ENCODE measurements around the gene TRAIP.
"Not testable (repeated sequence)": the region's sequence is repeated elsewhere in the genome, so short reads cannot be mapped to it uniquely, and the experiment has no call there.

The TRAIP gene

GRCh38 chr3:49856181-49857005, at the start of gene TRAIP:
Gene TRAIP (minus strand): TSS chr3:49856564. CDS start chr3:49856453, 111 bp downstream.
- Mint-ChIP-seq H3K4me1 (ENCODE audit: low read depth) (peaks cover 6% of the 10 kb centered on the region), H3K27me3 (no peaks in the 10 kb centered on the region), H3K27ac (peak within 1 kb of the TSS; percentile 86), H3K9me3 (no peaks in the 10 kb centered on the region), H3K36me3 (ENCODE audit: low read depth) (no peaks in the 10 kb centered on the region), H3K4me3 (peak within 1 kb of the TSS; percentile 95)

- Mint-ChIP-seq H3K4me1 (ENCODE audit: low read depth) (peaks cover 25% of the 10 kb centered on the region), H3K4me3 (peak overlapping the region; percentile 84)
- H3K36me3 Mint-ChIP-seq (ENCODE audit: low read depth); H3K9me3 Mint-ChIP-seq; H3K27me3 Mint-ChIP-seq; H3K27ac Mint-ChIP-seq: not testable (repeated sequence)
Observed at GRCh38 chr3:49904448-49904847, 48.1 kb upstream of the TRAIP start.

GRCh38 chr3:49903451-49904424, 47.4 kb upstream of the TRAIP start, which contains the start of gene MST1R:
Gene MST1R (minus strand): TSS chr3:49903873. CDS start chr3:49903609, 264 bp downstream.
- Mint-ChIP-seq H3K27me3 (no peaks in the 10 kb centered on the region), H3K27ac (peak within 1 kb of the TSS; percentile 65), H3K4me1 (ENCODE audit: low read depth) (peaks cover 25% of the 10 kb centered on the region), H3K4me3 (peak within 1 kb of the TSS; percentile 84), H3K36me3 (ENCODE audit: low read depth) (no peaks in the 10 kb centered on the region), H3K9me3 (no peaks in the 10 kb centered on the region)

- H3K4me3 Mint-ChIP-seq, result no peak overlapping the region
- peaks cover 25% of the 10 kb centered on the region for H3K4me1 Mint-ChIP-seq (ENCODE audit: low read depth)
- H3K27ac Mint-ChIP-seq, result no peak overlapping the region
- H3K27me3 Mint-ChIP-seq, result no peaks in the 10 kb centered on the region
- H3K36me3 Mint-ChIP-seq (ENCODE audit: low read depth), result no peaks in the 10 kb centered on the region
- no peaks in the 10 kb centered on the region for H3K9me3 Mint-ChIP-seq
Observed at GRCh38 chr3:49902511-49903345, 46.4 kb upstream of the TRAIP start.

GRCh38 chr3:49901366-49902339, 45.3 kb upstream of the TRAIP start:
- Mint-ChIP-seq H3K9me3 (no peaks in the 10 kb centered on the region), H3K36me3 (ENCODE audit: low read depth) (no peaks in the 10 kb centered on the region), H3K4me1 (ENCODE audit: low read depth) (peaks cover 24% of the 10 kb centered on the region), H3K27me3 (no peaks in the 10 kb centered on the region), H3K27ac (no peak overlapping the region), H3K4me3 (no peak overlapping the region)

DNA sequence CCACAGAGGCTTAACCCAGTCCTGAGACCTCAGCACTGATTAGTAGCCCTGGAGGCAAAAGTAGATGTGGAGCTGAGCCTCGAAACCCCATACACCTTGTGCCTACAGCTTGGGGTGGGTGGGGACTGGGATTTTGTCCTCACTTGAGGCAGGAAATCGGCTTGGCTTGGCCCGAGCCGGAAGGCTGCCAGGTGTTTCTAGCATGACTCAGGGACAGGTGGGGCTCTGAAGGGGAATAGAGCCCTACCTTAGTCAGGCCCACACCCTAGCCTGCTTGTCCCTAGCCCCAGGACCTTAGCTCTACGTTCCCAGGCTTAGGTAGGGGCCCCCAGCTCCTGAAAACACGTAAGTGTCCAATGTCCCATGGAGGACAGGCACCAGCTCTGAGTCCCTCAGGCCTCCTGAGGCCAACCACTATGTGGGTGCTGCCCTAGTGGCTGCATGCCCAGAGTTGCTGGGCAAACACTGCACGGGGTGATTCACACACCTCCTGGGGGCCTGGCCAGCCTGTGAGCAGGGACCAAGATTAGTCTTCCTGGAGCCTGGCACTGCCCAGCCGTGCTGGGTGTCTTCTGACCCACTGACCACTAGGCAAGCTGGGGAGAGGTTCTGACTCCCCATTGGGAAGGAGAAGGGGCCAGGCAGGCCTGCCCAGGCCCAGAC, 44.3 kb upstream of the TRAIP start:
- Mint-ChIP-seq H3K4me3 (no peak overlapping the region), H3K27ac (no peak overlapping the region), H3K27me3 (no peaks in the 10 kb centered on the region), H3K36me3 (ENCODE audit: low read depth) (no peaks in the 10 kb centered on the region), H3K4me1 (ENCODE audit: low read depth) (peaks cover 13% of the 10 kb centered on the region), H3K9me3 (no peaks in the 10 kb centered on the region)

DNA sequence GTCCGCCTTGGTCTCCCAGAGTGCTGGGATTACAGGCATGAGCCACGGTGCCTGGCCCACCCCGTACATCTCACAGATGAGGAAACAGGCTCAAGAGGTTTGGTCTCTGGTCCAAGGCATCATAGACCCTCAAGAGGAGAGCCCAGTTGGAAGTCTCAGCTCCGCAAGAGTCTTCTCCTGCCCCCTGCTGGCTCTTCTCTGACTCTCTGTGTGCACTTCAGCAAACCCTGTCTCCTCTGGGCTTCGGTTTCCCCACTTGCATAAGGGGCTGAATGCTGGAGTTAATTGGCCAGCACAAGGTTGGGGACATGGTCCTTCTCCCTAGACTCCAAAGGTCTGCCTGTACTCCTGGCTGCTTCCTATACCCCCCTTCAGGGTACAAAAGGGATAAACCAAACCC, 43.5 kb upstream of the TRAIP start:
- Mint-ChIP-seq H3K36me3 (ENCODE audit: low read depth) (no peaks in the 10 kb centered on the region), H3K4me3 (no peak overlapping the region), H3K27me3 (no peaks in the 10 kb centered on the region), H3K4me1 (ENCODE audit: low read depth) (peaks cover 7% of the 10 kb centered on the region), H3K27ac (no peak overlapping the region), H3K9me3 (no peaks in the 10 kb centered on the region)

- H3K9me3 Mint-ChIP-seq, result no peaks in the 10 kb centered on the region
- no peak overlapping the region for H3K4me3 Mint-ChIP-seq
- no peaks in the 10 kb centered on the region for H3K27me3 Mint-ChIP-seq
- no peak overlapping the region for H3K27ac Mint-ChIP-seq
- H3K4me1 Mint-ChIP-seq (ENCODE audit: low read depth), result peaks cover 2% of the 10 kb centered on the region
- H3K36me3 Mint-ChIP-seq (ENCODE audit: low read depth), result no peaks in the 10 kb centered on the region
Observed at GRCh38 chr3:49898991-49899390, 42.6 kb upstream of the TRAIP start.

GRCh38 chr3:49896345-49896744, 40.0 kb upstream of the TRAIP start:
- H3K27ac Mint-ChIP-seq, result no peak overlapping the region
- H3K9me3 Mint-ChIP-seq, result no peaks in the 10 kb centered on the region
- no peaks in the 10 kb centered on the region for H3K36me3 Mint-ChIP-seq (ENCODE audit: low read depth)
- H3K4me1 Mint-ChIP-seq (ENCODE audit: low read depth), result no peaks in the 10 kb centered on the region
- H3K4me3 Mint-ChIP-seq, result no peak overlapping the region
- H3K27me3 Mint-ChIP-seq, result no peaks in the 10 kb centered on the region

DNA sequence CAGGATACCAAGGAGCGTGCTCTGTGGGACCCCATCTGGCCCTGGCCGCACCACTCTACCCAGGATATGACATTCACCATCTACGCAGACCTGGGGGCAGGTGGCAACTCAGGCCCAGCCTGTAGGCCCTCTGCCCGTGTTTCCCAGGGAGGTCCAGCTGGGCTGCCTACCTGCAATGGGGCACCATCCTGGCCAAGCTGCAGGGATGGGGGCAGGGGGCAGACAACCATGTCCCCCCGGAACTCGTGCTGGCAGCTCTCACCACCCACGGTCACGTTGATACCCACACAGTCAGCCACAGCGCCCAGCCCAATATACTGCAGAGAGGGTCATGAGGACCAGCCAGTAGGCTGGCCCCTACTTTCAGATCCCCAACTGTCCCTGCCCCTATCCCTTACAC, 39.4 kb upstream of the TRAIP start:
- H3K4me3 Mint-ChIP-seq, result no peak overlapping the region
- no peaks in the 10 kb centered on the region for H3K27me3 Mint-ChIP-seq
- H3K9me3 Mint-ChIP-seq, result no peaks in the 10 kb centered on the region
- H3K27ac Mint-ChIP-seq, result no peak overlapping the region
- H3K36me3 Mint-ChIP-seq (ENCODE audit: low read depth), result no peaks in the 10 kb centered on the region
- no peaks in the 10 kb centered on the region for H3K4me1 Mint-ChIP-seq (ENCODE audit: low read depth)

DNA sequence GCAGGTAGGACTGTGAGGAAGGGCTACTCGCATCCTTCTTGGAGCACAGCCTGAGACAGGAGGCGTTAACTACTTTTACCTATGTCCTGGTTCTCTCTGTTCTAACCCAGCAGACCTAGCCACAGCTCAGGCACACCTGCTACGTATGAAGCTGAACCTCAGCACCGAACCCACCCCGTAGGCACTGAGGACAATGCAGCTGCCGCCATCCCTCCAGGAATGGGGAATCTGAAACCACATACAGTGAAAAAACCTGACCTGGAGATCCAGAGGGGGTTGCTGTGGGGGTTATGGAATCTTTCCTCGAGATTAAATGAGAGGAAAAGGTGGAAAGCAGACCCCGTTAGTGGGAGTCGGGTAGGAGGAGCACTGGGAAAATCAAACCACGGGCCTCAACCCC, 32.9 kb upstream of the TRAIP start:
- H3K4me3 Mint-ChIP-seq, result no peak overlapping the region
- H3K36me3 Mint-ChIP-seq (ENCODE audit: low read depth), result no peaks in the 10 kb centered on the region
- H3K9me3 Mint-ChIP-seq, result no peaks in the 10 kb centered on the region
- H3K27me3 Mint-ChIP-seq, result no peaks in the 10 kb centered on the region
- H3K4me1 Mint-ChIP-seq (ENCODE audit: low read depth), result no peaks in the 10 kb centered on the region
- no peak overlapping the region for H3K27ac Mint-ChIP-seq

GRCh38 chr3:49886922-49887265, 30.5 kb upstream of the TRAIP start:
- Mint-ChIP-seq H3K36me3 (ENCODE audit: low read depth) (no peaks in the 10 kb centered on the region), H3K27ac (no peak overlapping the region), H3K4me1 (ENCODE audit: low read depth) (no peaks in the 10 kb centered on the region), H3K4me3 (no peak overlapping the region), H3K27me3 (no peaks in the 10 kb centered on the region), H3K9me3 (no peaks in the 10 kb centered on the region)

- no peak overlapping the region for H3K4me3 Mint-ChIP-seq
- no peaks in the 10 kb centered on the region for H3K27me3 Mint-ChIP-seq
- no peak overlapping the region for H3K27ac Mint-ChIP-seq
Observed at GRCh38 chr3:49883998-49884397, 27.6 kb upstream of the TRAIP start.

More at GRCh38 chr3:49883998-49884397, 27.6 kb upstream of the TRAIP start:
- Mint-ChIP-seq H3K36me3 (ENCODE audit: low read depth) (no peaks in the 10 kb centered on the region), H3K4me1 (ENCODE audit: low read depth) (no peaks in the 10 kb centered on the region), H3K9me3 (no peaks in the 10 kb centered on the region)
